ENCODE measurements around the gene FOXO1.
"Not testable (repeated sequence)": the region's sequence is repeated elsewhere in the genome, so short reads cannot be mapped to it uniquely, and the experiment has no call there.

FOXO1 gene

DNA sequence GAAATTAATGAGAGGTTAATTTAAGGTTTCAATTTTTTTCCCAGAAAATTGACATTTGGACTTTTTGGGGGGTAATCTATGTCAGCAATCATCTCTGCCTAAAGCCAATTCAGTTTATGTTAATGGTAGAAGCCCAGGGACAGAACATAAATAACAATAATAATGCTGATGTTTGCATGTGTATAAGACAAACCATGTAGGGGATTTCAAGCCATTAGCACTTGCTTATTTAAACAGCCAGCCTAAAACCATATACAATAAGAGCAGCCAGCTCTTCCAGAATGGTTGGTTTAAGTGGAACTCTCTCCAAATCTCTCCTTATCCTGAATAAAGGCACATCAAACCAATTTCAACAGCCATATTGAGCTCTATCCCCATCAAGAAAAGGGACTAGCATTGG lies 7.0 kb upstream of the FOXO1 start:
- no peaks in the 10 kb centered on the region for H3K27me3 Mint-ChIP-seq
- H3K4me3 Mint-ChIP-seq = no peak overlapping the region
- H3K9me3 Mint-ChIP-seq = no peaks in the 10 kb centered on the region
- no peak overlapping the region for H3K27ac Mint-ChIP-seq
- H3K36me3 Mint-ChIP-seq (ENCODE audit: low read depth) = no peaks in the 10 kb centered on the region
- intact Hi-C loops (cut with micrococcal nuclease) = no loop called here
- peaks cover 5% of the 10 kb centered on the region for H3K4me1 Mint-ChIP-seq (ENCODE audit: low read depth)

DNA sequence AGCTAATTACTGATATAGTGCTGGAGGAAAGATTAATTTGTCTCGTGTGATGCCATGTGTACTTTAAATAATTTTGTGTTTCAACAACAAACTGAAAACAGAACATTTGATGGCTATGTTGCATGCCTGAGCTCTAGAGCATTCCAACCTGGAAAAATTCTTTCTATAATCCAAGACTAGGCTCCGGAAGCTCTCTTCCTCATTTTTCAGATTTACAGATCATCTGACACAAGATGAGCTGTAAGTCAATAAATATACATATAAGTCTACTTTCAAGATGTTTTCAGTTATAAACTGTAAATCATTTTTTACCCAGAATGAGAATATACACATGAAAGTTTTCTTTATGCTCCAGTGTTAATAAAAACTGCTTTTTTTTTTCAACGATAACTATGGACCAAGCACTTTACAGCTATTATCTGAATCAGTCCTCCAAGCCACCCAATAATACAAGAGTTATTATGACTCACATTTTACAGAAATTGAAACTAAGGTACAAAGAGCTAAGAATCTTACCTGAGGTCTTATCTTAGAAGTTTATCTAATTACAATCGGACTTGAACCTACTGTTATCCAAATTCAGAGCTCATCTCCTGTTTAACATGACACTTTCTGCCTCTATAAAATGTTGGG lies 6.4 kb upstream of the FOXO1 start:
- intact Hi-C loops (cut with micrococcal nuclease) = no loop called here
- no peak overlapping the region for H3K4me3 Mint-ChIP-seq
- no peaks in the 10 kb centered on the region for H3K27me3 Mint-ChIP-seq
- no peak overlapping the region for H3K27ac Mint-ChIP-seq
- H3K4me1 Mint-ChIP-seq (ENCODE audit: low read depth) = peaks cover 10% of the 10 kb centered on the region
- H3K9me3 Mint-ChIP-seq = no peaks in the 10 kb centered on the region
- no peaks in the 10 kb centered on the region for H3K36me3 Mint-ChIP-seq (ENCODE audit: low read depth)

DNA sequence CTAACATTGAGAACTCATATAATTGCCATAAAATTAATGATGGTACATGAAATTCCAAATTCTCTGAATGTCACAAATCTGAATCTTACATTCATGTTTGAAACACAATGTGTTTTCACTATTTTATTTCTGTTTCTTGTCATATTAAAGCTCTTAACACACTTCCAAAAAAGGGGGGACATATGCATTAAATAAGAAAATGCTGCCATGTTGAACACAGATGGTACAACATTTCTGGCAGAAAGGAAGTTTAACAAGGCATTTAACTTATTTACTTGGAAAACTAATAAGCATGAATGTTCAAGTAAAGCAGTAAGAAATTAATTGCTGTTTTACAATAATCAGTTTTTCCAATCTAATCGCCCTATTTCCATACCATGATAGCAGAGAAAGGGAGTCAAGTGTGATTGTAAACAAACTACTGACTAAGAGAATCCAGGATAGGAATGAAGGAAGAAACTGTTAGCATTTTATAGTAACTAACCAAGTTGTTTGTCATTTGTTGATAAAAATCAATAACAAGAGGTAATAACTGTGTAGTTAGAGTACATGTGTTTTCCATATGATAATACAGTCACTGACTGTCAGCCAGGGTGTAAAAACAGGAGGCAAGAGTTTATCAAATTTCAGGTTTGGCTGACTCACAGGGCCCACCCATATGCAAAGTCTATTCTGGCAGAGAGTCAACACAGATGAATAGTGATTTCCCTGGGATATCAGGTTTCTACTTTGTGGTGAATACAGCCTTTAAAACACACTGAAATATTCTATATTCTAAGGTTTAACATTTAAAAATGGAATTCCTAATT lies 5.7 kb upstream of the FOXO1 start:
- intact Hi-C loops (cut with micrococcal nuclease) = no loop called here

DNA sequence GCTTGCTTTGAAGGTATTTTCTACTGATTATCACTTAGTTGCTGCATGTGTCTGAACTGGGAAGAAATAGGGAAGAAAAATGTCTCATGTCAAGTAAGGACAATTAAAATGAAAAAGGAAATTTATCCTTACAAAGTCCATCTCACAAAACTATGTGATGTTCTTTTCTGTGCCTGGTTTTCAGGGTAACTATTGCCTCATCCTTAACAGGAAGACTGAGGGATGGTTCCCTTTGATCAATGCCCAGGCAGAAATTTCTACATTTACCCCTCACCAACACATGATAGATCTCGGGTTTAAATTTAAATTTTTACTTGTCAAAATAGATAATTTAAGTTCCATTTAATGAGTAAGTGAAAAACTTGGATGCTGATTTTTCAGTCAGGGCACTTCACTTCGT lies 3.9 kb upstream of the FOXO1 start:
- no peaks in the 10 kb centered on the region for H3K27me3 Mint-ChIP-seq
- peaks cover 18% of the 10 kb centered on the region for H3K36me3 Mint-ChIP-seq (ENCODE audit: low read depth)
- no peak overlapping the region for H3K4me3 Mint-ChIP-seq
- H3K27ac Mint-ChIP-seq = no peak overlapping the region
- peaks cover 18% of the 10 kb centered on the region for H3K4me1 Mint-ChIP-seq (ENCODE audit: low read depth)
- intact Hi-C loops (cut with micrococcal nuclease) = no loop called here
- H3K9me3 Mint-ChIP-seq = no peaks in the 10 kb centered on the region

More for the DNA sequence above, 5.7 kb upstream of the FOXO1 start:
- H3K36me3 Mint-ChIP-seq (ENCODE audit: low read depth) = peaks cover 3% of the 10 kb centered on the region
- H3K4me3 Mint-ChIP-seq = no peak overlapping the region
- H3K9me3 Mint-ChIP-seq = no peaks in the 10 kb centered on the region
- no peaks in the 10 kb centered on the region for H3K27me3 Mint-ChIP-seq
- peaks cover 17% of the 10 kb centered on the region for H3K4me1 Mint-ChIP-seq (ENCODE audit: low read depth)
- H3K27ac Mint-ChIP-seq = no peak overlapping the region

DNA sequence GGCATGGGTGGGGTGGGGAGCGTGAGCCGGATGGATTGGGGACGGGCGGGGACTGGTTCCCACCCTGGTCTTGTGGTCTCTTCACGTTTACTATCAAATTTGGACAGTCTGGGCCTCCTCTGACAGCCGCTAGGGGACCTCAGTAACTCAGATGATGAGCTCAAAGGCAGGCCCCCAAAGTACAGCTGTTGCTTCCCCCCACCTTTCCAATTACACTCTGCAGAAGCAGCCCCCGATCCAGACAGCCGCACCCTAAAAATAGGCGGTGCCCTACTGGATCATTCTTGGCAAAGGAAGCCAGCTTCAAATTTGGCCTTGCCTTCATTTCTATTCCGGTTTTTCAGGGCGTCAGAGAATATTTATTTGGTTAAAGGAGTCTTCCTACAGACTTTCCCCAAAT lies 1.9 kb upstream of the FOXO1 start:
- H3K4me1 Mint-ChIP-seq (ENCODE audit: low read depth) = peaks cover 30% of the 10 kb centered on the region

DNA sequence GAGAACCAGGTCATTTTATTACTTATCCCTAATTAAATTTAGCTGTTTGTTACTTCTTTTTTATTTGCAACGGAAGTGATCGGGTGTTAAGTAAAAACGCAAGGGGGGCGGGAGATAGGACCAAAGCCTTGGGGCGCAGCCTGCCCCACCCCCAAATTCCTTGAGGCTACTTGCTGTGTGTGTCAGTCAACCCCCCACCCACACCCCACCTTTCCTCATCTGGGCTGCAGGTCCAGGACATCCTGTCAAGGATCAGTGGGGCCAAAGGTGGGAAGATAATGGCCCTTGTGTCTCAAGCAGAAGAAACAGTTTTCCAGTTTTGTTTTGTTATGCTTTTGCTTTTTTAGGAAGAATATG lies 1.2 kb upstream of the FOXO1 start:
- H3K9me3 Mint-ChIP-seq = no peaks in the 10 kb centered on the region
- no peaks in the 10 kb centered on the region for H3K27me3 Mint-ChIP-seq

More for the DNA sequence above, 1.9 kb upstream of the FOXO1 start:
- Mint-ChIP-seq H3K36me3 (ENCODE audit: low read depth) (peaks cover 29% of the 10 kb centered on the region), H3K27ac (no peak overlapping the region), H3K27me3 (no peaks in the 10 kb centered on the region), H3K4me3 (no peak overlapping the region), H3K9me3 (no peaks in the 10 kb centered on the region)
- intact Hi-C loops (cut with micrococcal nuclease) = loop anchor here (10.0 kb wide), 2 partner anchors 54 to 106 kb away; partner anchors contain the start of gene MRPS31

DNA sequence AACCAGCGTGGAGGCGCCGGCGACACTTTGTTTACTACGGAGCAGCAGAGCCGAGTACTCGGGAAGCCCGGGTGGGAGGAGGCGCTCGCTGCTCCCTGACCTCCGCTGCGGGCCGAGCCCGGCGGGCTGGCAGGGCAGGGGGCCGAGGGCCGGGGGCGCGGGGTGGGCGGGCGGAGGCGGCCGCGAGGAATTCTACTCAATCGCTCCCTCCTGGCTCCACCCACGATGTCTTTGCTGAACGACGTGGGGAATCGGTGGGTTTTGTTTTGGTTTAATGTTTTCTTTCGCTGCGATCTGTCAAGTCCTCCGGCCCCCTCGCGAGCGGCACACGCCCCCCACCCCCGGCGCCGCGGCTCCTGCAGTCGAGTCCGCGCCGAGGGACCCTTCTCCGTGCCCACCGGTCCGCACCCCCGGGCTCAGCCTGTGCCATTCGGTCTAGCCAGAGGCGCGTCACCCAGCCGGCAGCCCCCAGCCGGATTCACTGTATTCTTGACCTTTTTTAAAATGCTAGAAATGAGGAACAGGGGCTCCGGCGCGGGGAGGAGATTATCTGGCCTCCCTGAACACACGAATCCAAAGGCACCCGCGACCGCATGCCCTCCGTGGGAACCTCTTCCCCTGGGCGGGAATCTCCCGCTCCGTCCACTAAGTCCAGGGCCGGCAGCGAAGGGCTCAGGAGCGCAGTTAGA lies 636 bp upstream of the FOXO1 start:
- Mint-ChIP-seq H3K27me3 (no peaks in the 10 kb centered on the region), H3K4me3 (peak overlapping the region; percentile 89), H3K9me3 (no peaks in the 10 kb centered on the region), H3K36me3 (ENCODE audit: low read depth) (peaks cover 29% of the 10 kb centered on the region), H3K27ac (peak overlapping the region; percentile 99), H3K4me1 (ENCODE audit: low read depth) (peaks cover 42% of the 10 kb centered on the region)
- intact Hi-C loops (cut with micrococcal nuclease) = loop anchor here (2.0 to 10.0 kb wide), 3 partner anchors 52 to 108 kb away; partner anchors contain the start of gene MRPS31

More for the DNA sequence above, 1.2 kb upstream of the FOXO1 start:
- H3K36me3 Mint-ChIP-seq (ENCODE audit: low read depth) = peaks cover 29% of the 10 kb centered on the region
- peak overlapping the region; percentile 99 for H3K27ac Mint-ChIP-seq
- intact Hi-C loops (cut with micrococcal nuclease) = loop anchor here (2.0 to 10.0 kb wide), 3 partner anchors 53 to 107 kb away; partner anchors contain the start of gene MRPS31
- H3K4me1 Mint-ChIP-seq (ENCODE audit: low read depth) = peaks cover 38% of the 10 kb centered on the region
- H3K4me3 Mint-ChIP-seq = peak overlapping the region; percentile 89

DNA sequence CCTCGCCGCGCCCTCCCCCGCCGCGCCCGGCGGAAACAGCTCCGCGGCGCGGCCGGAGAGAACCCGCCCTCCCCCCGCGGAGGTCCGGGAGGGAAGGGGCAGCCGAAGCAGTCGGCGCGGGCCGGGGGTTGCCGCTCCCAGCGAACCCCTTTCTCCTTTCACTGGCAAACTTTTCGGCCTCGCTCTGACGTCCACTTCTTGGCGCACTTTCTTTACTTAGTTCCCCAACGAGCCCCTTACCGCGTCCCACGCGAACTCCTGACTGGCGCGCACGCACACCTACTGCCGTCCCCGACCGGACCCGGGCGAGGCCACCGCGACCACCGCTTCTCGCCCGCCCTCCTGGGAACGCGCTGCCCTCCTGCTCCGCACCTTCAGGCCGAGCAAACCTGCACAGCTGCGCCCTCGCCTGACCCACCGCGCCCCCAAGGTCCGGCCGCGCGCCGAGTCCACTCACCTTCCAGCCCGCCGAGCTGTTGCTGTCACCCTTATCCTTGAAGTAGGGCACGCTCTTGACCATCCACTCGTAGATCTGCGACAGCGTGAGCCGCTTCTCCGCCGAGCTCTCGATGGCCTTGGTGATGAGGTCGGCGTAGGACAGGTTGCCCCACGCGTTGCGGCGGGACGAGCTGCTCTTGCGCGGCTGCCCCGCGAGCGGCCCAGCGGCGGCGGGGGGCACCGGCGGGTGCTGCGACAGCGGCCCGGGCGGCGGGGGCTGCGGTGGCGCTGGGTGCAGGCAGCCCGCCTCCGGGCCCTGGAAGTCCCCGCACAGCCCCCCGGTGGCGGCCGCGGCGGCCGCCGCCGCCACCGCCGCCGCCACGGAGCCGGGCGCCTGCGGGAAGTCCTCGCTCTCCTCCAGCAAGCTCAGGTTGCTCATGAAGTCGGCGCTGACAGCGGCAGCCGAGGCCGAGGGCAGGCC lies 1.1 kb downstream of the FOXO1 start:
- Mint-ChIP-seq H3K4me3 (peak overlapping the region; percentile 96), H3K4me1 (ENCODE audit: low read depth) (peaks cover 53% of the 10 kb centered on the region), H3K27me3 (peaks cover 2% of the 10 kb centered on the region), H3K27ac (peak overlapping the region; percentile 99), H3K36me3 (ENCODE audit: low read depth) (peaks cover 29% of the 10 kb centered on the region), H3K9me3 (no peaks in the 10 kb centered on the region)
- intact Hi-C loops (cut with micrococcal nuclease) = loop anchor here (2.0 to 10.0 kb wide), 6 partner anchors 27 to 263 kb away; partner anchors contain the start of gene MRPS31

DNA sequence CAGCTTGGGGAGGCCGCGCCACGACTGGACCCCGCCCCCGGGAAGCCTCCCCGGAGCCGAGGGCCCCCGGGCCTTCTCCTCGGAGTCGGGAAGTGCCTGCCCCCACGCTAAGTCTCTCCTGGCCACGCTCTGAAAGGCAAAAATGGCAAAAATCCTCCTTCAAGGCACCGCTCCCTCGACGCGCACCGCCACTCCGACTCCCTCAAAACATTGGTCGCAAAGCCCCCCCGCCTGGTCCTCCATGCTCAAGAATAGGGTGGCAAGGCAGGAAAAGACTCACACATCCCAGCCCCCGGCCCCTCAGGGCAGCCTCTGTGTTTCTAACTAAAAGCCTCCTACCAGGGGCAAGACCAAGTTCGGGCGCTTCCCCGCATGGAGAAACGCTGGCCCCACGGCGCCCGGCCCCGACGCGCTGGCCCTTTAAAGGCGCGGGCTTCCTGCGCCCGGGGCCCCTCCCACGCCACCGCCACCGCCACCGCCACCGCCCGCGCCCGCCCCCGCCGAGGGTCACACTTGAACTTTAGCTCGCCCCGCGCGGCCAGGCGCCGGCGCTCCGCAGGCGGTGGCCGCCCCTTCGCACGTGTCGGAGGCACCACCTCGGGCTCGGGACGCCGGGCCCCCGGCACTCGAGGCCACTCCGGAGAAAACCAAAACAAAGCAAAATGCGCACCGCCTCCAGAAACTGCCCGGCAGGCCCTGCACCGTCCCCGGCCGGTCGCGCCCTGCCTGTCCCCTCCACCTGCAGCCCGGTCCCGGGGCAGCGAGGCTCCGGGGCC lies 1.9 kb downstream of the FOXO1 start:
- H3K4me1 Mint-ChIP-seq (ENCODE audit: low read depth) = peaks cover 55% of the 10 kb centered on the region
- peak overlapping the region; percentile 96 for H3K4me3 Mint-ChIP-seq
- peaks cover 29% of the 10 kb centered on the region for H3K36me3 Mint-ChIP-seq (ENCODE audit: low read depth)
- H3K27me3 Mint-ChIP-seq = peaks cover 2% of the 10 kb centered on the region
- peak overlapping the region; percentile 99 for H3K27ac Mint-ChIP-seq
- intact Hi-C loops (cut with micrococcal nuclease) = loop anchor here (2.0 to 10.0 kb wide), 5 partner anchors 26 to 262 kb away; partner anchors contain the start of gene MRPS31
- no peaks in the 10 kb centered on the region for H3K9me3 Mint-ChIP-seq

DNA sequence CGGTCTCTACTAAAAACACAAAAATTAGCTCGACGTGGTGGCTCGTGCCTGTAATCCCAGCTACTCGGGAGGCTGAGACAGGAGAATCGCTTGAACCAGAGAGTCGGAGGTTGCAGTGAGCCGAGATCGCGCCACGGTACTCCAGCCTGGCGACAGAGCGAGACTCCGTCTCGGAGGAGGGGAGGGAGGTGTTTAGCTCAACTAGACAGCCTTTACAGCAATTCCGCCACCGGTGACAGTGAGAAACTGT lies 2.4 kb downstream of the FOXO1 start:
- peaks cover 55% of the 10 kb centered on the region for H3K4me1 Mint-ChIP-seq (ENCODE audit: low read depth)
- H3K9me3 Mint-ChIP-seq, H3K27me3 Mint-ChIP-seq: not testable (repeated sequence)
- intact Hi-C loops (cut with micrococcal nuclease) = loop anchor here (2.0 to 10.0 kb wide), 5 partner anchors 25 to 261 kb away; partner anchors contain the start of gene MRPS31
- peak overlapping the region; percentile 96 for H3K4me3 Mint-ChIP-seq
- peak overlapping the region; percentile 99 for H3K27ac Mint-ChIP-seq
- H3K36me3 Mint-ChIP-seq (ENCODE audit: low read depth) = peaks cover 29% of the 10 kb centered on the region

DNA sequence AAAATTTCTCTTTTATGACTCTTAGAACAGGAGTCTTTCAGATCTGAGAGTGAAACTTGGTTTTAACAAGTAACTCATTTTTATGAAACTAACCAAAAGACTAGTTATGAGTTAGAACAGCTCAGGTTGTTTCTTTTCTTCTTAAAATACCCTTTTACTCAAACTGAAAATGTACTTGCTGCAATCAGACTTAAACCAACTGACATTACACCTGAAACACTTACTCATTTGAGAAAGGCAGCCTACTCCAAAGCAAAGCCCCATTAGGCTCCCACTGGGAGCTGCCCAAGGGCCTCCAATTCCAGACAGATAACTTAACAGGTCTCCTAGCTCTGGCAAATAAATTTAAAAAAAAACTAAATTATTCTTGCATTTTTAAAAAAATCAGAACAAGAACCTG lies 3.6 kb downstream of the FOXO1 start:
- intact Hi-C loops (cut with micrococcal nuclease) = loop anchor here (10.0 kb wide), 2 partner anchors 48 to 112 kb away; partner anchors contain the start of gene MRPS31
- Mint-ChIP-seq H3K9me3 (peaks cover 7% of the 10 kb centered on the region), H3K36me3 (ENCODE audit: low read depth) (peaks cover 29% of the 10 kb centered on the region), H3K27ac (peak overlapping the region; percentile 99), H3K27me3 (peaks cover 2% of the 10 kb centered on the region), H3K4me1 (ENCODE audit: low read depth) (peaks cover 59% of the 10 kb centered on the region), H3K4me3 (peak overlapping the region; percentile 48)

DNA sequence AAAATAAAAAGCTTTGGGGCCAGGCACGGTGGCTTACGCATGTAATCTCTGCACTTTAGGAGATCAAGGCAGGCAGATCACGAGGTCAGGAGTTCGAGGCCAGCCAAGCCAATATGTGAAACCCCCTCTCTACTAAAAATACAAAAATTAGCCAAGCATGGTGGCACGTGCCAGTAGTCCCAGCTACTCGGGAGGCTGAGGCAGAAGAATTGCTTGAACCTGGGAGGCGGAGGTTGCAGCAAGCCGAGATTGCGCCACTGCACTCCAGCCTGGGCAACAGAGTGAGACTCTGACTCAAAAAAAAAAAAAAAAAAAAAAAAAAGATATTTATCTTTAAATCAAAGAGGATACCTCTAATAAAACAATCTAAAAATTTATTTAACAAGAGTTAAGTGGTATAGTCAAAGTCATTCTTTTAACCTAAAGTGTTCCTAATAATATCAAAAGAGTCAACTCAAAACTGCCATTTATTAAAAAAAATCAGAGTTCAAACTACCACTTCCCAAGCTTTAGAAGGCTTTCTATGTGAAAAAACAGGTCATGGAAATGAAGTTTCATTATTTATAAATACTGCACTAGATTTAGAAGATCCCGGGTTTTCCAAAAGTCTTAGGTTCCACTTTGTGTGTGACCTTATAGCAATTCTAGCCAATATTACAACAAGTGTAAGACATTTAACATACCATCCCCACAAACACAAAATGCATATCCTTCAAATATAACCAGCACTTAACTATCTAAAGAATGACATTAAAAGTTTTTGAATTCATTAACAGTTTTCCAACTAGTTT lies 4.4 kb downstream of the FOXO1 start:
- intact Hi-C loops (cut with micrococcal nuclease) = loop anchor here (10.0 kb wide), 2 partner anchors 47 to 113 kb away; partner anchors contain the start of gene MRPS31
- H3K4me1 Mint-ChIP-seq (ENCODE audit: low read depth) = peaks cover 57% of the 10 kb centered on the region
- no peak overlapping the region for H3K4me3 Mint-ChIP-seq
- H3K27ac Mint-ChIP-seq = no peak overlapping the region
- H3K9me3 Mint-ChIP-seq = peaks cover 7% of the 10 kb centered on the region
- peaks cover 24% of the 10 kb centered on the region for H3K36me3 Mint-ChIP-seq (ENCODE audit: low read depth)
- peaks cover 2% of the 10 kb centered on the region for H3K27me3 Mint-ChIP-seq

Data from dendritic cell treated with granulocyte-macrophage colony-stimulating factor and Interleukin-4, amounts not matched to agents 40 ng/mL and 50 ng/mL, for 4 days (primary cell).